ENCODE measurements around the gene BCAT1. TPM values are rescaled to one million over a fixed set of nuclear protein-coding genes. Genes with fewer than 3 reads are reported as not detected.

Gene BCAT1
- total and polyA plus RNA-seq, 9 of the 15 experiments (the other 6 are each of a cell fraction or from before 2014, with no cell fraction given) = 38.5 to 157 (median 66.8) TPM

GRCh38 chr12:24881227-24881626, 67.7 kb downstream of the BCAT1 start (continued):
- TF ChIP-seq RREB1 (CRISPR knock-in tag; IDR thresholded peaks at IDR 0.05) (no peak), CREM (IDR thresholded peaks at IDR 0.05; ENCODE audit: low read depth) (no peak), RFX5 (IDR thresholded peaks at IDR 0.05; ENCODE audit: low read depth, low read length) (no peak), SRSF1 (IDR thresholded peaks at IDR 0.05; ENCODE audit: low read depth, low read length) (no peak), CEBPG (CRISPR knock-in tag; IDR thresholded peaks at IDR 0.05) (no peak), CEBPG (tag; conservative IDR thresholded peaks at IDR 0.05 in 1 of 2, IDR thresholded peaks at IDR 0.05 in 1 of 2) (no peak), NR2C2 (CRISPR knock-in tag; IDR thresholded peaks at IDR 0.05) (no peak), NR2C2 (tag; IDR thresholded peaks at IDR 0.05) (no peak)
